Osteocyte (in vitro differentiated cells): ENCODE results near the gene ATP8B4. TPM values are rescaled to one million over a fixed set of nuclear protein-coding genes. Genes with fewer than 3 reads are reported as not detected.

Experiments used
- DNase-seq: peaks from one replicate; pipeline ENCODE4 v3.0.0; 2021; ENCODE audit warnings: mixed read lengths; ENCODE audit not compliant: unreplicated experiment; ENCODE audit errors: extremely low spot score
- H3K27ac Mint-ChIP-seq: one replicate; pipeline ENCODE4 v1.8.0; 2021; ENCODE audit warnings: mild to moderate bottlenecking, mixed read lengths; ENCODE audit not compliant: unreplicated experiment
- H3K27me3 Mint-ChIP-seq: one replicate; pipeline ENCODE4 v1.8.0; 2021; ENCODE audit warnings: mixed read lengths; ENCODE audit not compliant: unreplicated experiment
- H3K36me3 Mint-ChIP-seq: one replicate; pipeline ENCODE4 v1.8.0; 2021; ENCODE audit warnings: mixed read lengths; ENCODE audit not compliant: unreplicated experiment
- H3K4me1 Mint-ChIP-seq: one replicate; pipeline ENCODE4 v1.8.0; 2021; ENCODE audit warnings: mixed read lengths; ENCODE audit not compliant: unreplicated experiment
- H3K4me3 Mint-ChIP-seq: one replicate; pipeline ENCODE4 v1.8.0; 2021; ENCODE audit warnings: mild to moderate bottlenecking, moderate library complexity, mixed read lengths; ENCODE audit not compliant: unreplicated experiment
- H3K9me3 Mint-ChIP-seq: one replicate; pipeline ENCODE4 v1.8.0; 2021; ENCODE audit warnings: mixed read lengths; ENCODE audit not compliant: unreplicated experiment
- total RNA-seq: library from RNA; stranded (reverse); gene quantifications from 2 replicates; pipeline ENCODE4 v1.2.1, GENCODE V29; 2021
- TF ChIP-seq, protein P1 (sequence below): fragments of 200-600 bp; sonication (generic); IDR thresholded peaks from 2 replicates; pipeline ENCODE4 v1.5.0; 2021; ENCODE audit warnings: antibody characterized with exemption, mild to moderate bottlenecking, moderate library complexity

ATP8B4 gene
- total RNA-seq, 1 donor from 2014 or later: not detected

DNA sequence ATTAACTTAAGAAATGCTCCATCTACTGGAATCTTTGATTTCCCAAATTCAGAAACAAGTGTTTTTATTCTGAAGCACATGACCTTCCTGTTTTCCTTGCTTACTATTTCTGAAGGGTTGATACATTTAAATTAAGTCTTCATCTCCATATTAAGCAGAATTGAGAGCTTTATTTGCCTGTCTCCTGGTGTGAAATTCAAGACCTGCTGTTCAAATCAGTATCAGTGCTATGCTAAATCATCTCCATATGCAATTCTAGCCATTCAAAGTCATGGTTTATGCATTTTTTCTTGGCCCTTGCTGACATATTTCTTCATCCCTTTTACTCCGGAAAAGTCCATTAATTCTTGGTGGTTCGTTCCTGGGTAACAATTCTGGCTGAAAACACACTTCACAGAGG is 195.4 kb downstream of the ATP8B4 start:
- Mint-ChIP-seq H3K36me3 (no peaks in the 10 kb centered on the region), H3K4me3 (no peak overlapping the region), H3K4me1 (no peaks in the 10 kb centered on the region), H3K27me3 (peaks cover 22% of the 10 kb centered on the region), H3K27ac (no peak overlapping the region), H3K9me3 (no peaks in the 10 kb centered on the region)
- TF ChIP-seq, protein P1, sequence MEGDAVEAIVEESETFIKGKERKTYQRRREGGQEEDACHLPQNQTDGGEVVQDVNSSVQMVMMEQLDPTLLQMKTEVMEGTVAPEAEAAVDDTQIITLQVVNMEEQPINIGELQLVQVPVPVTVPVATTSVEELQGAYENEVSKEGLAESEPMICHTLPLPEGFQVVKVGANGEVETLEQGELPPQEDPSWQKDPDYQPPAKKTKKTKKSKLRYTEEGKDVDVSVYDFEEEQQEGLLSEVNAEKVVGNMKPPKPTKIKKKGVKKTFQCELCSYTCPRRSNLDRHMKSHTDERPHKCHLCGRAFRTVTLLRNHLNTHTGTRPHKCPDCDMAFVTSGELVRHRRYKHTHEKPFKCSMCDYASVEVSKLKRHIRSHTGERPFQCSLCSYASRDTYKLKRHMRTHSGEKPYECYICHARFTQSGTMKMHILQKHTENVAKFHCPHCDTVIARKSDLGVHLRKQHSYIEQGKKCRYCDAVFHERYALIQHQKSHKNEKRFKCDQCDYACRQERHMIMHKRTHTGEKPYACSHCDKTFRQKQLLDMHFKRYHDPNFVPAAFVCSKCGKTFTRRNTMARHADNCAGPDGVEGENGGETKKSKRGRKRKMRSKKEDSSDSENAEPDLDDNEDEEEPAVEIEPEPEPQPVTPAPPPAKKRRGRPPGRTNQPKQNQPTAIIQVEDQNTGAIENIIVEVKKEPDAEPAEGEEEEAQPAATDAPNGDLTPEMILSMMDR: no peak
- no peak for DNase-seq

DNA sequence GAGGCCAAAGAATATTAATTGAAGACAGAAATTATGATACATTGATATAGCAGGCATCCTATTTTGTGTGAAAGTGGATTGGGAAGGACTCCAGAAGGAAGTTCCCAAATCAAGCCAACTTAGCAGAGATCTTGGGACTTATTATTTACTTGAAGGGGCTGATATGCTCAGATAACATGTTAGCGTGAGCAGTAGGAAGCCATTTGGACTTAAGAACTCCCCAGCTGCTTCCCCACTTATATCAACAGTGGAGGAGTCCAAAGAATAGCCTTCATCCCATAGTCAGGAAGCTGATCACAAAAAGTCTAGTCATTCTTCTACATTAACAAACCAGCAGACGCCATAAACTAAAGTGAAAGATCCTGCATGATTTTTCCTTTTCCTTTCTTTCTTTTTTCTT is 200.0 kb downstream of the ATP8B4 start:
- Mint-ChIP-seq H3K4me3 (no peak overlapping the region), H3K27ac (no peak overlapping the region), H3K36me3 (no peaks in the 10 kb centered on the region), H3K4me1 (no peaks in the 10 kb centered on the region), H3K27me3 (peaks cover 27% of the 10 kb centered on the region), H3K9me3 (no peaks in the 10 kb centered on the region)
- TF ChIP-seq, protein P1: no peak
- no peak for DNase-seq

DNA sequence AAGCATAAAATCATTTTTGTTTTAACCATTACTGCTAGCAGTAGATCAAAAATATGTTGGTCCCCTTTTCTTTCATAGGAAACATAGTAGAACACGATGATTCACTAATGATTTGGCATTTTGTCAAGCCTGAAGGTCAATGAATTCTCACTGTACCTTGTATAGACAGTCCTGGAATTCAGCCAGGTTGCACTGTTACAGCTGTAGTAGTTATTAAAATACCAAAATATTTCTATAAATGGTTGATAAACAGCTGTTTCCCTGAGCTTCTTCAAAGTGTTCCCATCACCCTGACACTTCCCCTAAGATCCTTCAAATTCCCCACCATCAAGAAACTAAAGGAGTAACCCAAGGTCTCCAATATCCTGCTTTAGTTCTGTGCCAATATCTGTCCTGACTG is 200.9 kb downstream of the ATP8B4 start:
- Mint-ChIP-seq H3K27me3 (peaks cover 25% of the 10 kb centered on the region), H3K4me3 (no peak overlapping the region), H3K36me3 (no peaks in the 10 kb centered on the region), H3K27ac (no peak overlapping the region), H3K9me3 (no peaks in the 10 kb centered on the region), H3K4me1 (no peaks in the 10 kb centered on the region)
- no peak for DNase-seq
- TF ChIP-seq, protein P1: no peak

DNA sequence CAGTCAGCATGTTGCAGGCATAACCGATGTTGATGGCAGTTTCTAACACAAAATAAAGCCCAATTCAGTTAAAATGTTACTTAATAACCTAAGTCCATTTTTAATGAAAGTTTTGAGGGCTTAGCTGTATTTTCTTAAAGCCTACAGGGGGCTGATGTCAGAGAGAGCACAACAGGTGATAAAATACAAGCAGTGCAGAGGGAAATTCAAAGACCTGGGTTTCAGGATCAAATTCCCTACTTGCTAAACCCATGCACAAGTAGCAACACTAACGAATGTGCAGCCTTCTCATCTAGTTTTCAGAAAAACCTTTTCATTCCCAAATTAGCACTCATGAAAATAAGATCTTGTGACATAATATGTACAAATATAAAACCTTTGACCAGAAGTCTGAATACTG is 202.0 kb downstream of the ATP8B4 start:
- Mint-ChIP-seq H3K4me1 (no peaks in the 10 kb centered on the region), H3K27me3 (peaks cover 24% of the 10 kb centered on the region), H3K4me3 (no peak overlapping the region), H3K27ac (no peak overlapping the region), H3K9me3 (peaks cover 4% of the 10 kb centered on the region), H3K36me3 (no peaks in the 10 kb centered on the region)
- no peak for DNase-seq
- TF ChIP-seq, protein P1: no peak

GRCh38 chr15:49915822-49916221 is 203.2 kb downstream of the ATP8B4 start:
- peaks cover 23% of the 10 kb centered on the region for H3K27me3 Mint-ChIP-seq
- TF ChIP-seq, protein P1: no peak
- H3K4me1 Mint-ChIP-seq: no peaks in the 10 kb centered on the region
- peaks cover 8% of the 10 kb centered on the region for H3K9me3 Mint-ChIP-seq
- no peak overlapping the region for H3K27ac Mint-ChIP-seq
- H3K36me3 Mint-ChIP-seq: no peaks in the 10 kb centered on the region
- H3K4me3 Mint-ChIP-seq: no peak overlapping the region
- DNase-seq: no peak
